Left renal cortex interstitium (tissue), 4 donors: Measurements from ENCODE around the gene GPSM1. TPM values are rescaled to one million over a fixed set of nuclear protein-coding genes. Genes with fewer than 3 reads are reported as not detected.

Source experiments
- DNase-seq, 4 donors: peaks; one replicate each; pipeline ENCODE4 v3.0.0-alpha.2; 2013; ENCODE audit warnings: low read depth in 4 of 4, low spot score in 2 of 4, missing footprints in 1 of 4
- polyA plus RNA-seq, 4 donors: library from polyadenylated mRNA; unstranded; fragments of 120-200 nt; gene quantifications; one replicate each; pipeline ENCODE4 v1.2.1, GENCODE V29; 2013; ENCODE audit not compliant: insufficient read length in 4 of 4

Gene GPSM1
- polyA plus RNA-seq, 4 donors: 22.7 to 48.8 (median 42.0) TPM

GRCh38 chr9:136290508-136291000 is 36.8 kb upstream of the GPSM1 start:
- no peak for DNase-seq

GRCh38 chr9:136291306-136292025 is 35.9 kb upstream of the GPSM1 start:
- no peak for DNase-seq

GRCh38 chr9:136292026-136292538 is 35.3 kb upstream of the GPSM1 start:
- DNase-seq: no peak

GRCh38 chr9:136292591-136293448 is 34.5 kb upstream of the GPSM1 start:
- DNase-seq: no peak

- DNase-seq: no peak
These were observed 33.8 kb upstream of the GPSM1 start for GRCh38 chr9:136293476-136294077.

GRCh38 chr9:136294437-136294836 is 32.9 kb upstream of the GPSM1 start:
- no peak for DNase-seq

- DNase-seq: no peak
These were observed 32.3 kb upstream of the GPSM1 start for GRCh38 chr9:136295055-136295454.

- peak in 1 of 4 donors; percentile 44 for DNase-seq
These were observed 31.6 kb upstream of the GPSM1 start for GRCh38 chr9:136295542-136296433.

- no peak for DNase-seq
These were observed 30.8 kb upstream of the GPSM1 start for GRCh38 chr9:136296434-136297015.

- DNase-seq: no peak
These were observed 30.2 kb upstream of the GPSM1 start for GRCh38 chr9:136297016-136297691.

- no peak for DNase-seq
These were observed 29.3 kb upstream of the GPSM1 start for GRCh38 chr9:136297766-136298735.

- DNase-seq: no peak
These were observed 28.2 kb upstream of the GPSM1 start for GRCh38 chr9:136299116-136299515.

- DNase-seq: no peak
These were observed 27.8 kb upstream of the GPSM1 start for GRCh38 chr9:136299541-136299940.

GRCh38 chr9:136300016-136300545 is 27.3 kb upstream of the GPSM1 start:
- DNase-seq: no peak

- no peak for DNase-seq
These were observed 26.5 kb upstream of the GPSM1 start for GRCh38 chr9:136300866-136301265.

- DNase-seq: no peak
These were observed 24.8 kb upstream of the GPSM1 start for GRCh38 chr9:136302527-136302926.

GRCh38 chr9:136303066-136303824 is 24.1 kb upstream of the GPSM1 start:
- no peak for DNase-seq
